Measurements from ENCODE around the gene PRXL2B. TPM values are rescaled to one million over a fixed set of nuclear protein-coding genes. Genes with fewer than 3 reads are reported as not detected.

PRXL2B gene
- total RNA-seq, 5 donors from 2014 or later (not counting 1 experiment from before 2014, with no cell fraction given) = 17.3 to 37.6 (median 35.3) TPM

- H3K4me1 Mint-ChIP-seq = peaks cover 43 to 54% (median 43%) of the 10 kb centered on the region in 3 donors
- Histone ChIP-seq H3K27ac (ENCODE audit: low read length) (peak overlapping the region; percentile 97), H3K4me1 (ENCODE audit: control insufficient read depth in 1 of 2, extremely low read depth in 1 of 2, insufficient read depth in 2 of 2, low read length in 2 of 2) (peaks cover 17 to 75% of the 10 kb centered on the region in 2 experiments), H3K36me3 (ENCODE audit: control insufficient read depth in 2 of 2, extremely low read depth in 1 of 2, insufficient read depth in 1 of 2, low read length in 1 of 2) (peaks cover 11 to 55% of the 10 kb centered on the region in 2 donors), H3K27me3 (replicated peaks in 1 of 2; ENCODE audit: control insufficient read depth in 2 of 2, extremely low read depth in 1 of 2, insufficient read depth in 2 of 2, low read length in 1 of 2) (no peaks in the 10 kb centered on the region), H3K4me3 (ENCODE audit: control insufficient read depth in 1 of 2, extremely low read depth in 1 of 2, low read length in 1 of 2) (no peak overlapping the region), H3K9me3 (no peaks in the 10 kb centered on the region)
- peak overlapping the region; percentile 95 to 98 for H3K27ac Mint-ChIP-seq
- 95% methylated on average over 11 of the region's 12 CpGs for WGBS (ENCODE audit: insufficient coverage)
- H3K27me3 Mint-ChIP-seq = no peaks in the 10 kb centered on the region
- ChIA-PET CTCF (no interaction called here), POLR2A (no interaction called here)
- no peak for ATAC-seq (replicated peaks in 1 of 4)
- peaks cover 7% of the 10 kb centered on the region for H3K36me3 Mint-ChIP-seq
- DNase-seq = no peak
- no peaks in the 10 kb centered on the region for H3K9me3 Mint-ChIP-seq
- peak overlapping the region; percentile 93 to 99 (median 98) for H3K4me3 Mint-ChIP-seq
These were observed 28.2 kb upstream of the PRXL2B start for GRCh38 chr1:2558420-2558819.

GRCh38 chr1:2558861-2559260, 27.7 kb upstream of the PRXL2B start:
- peak overlapping the region; percentile 41 to 98 (median 67) for H3K4me3 Mint-ChIP-seq
- Histone ChIP-seq H3K4me1 (ENCODE audit: control insufficient read depth in 1 of 2, extremely low read depth in 1 of 2, insufficient read depth in 2 of 2, low read length in 2 of 2) (peaks cover 17 to 73% of the 10 kb centered on the region in 2 experiments), H3K9me3 (no peaks in the 10 kb centered on the region), H3K27me3 (replicated peaks in 1 of 2; ENCODE audit: control insufficient read depth in 2 of 2, extremely low read depth in 1 of 2, insufficient read depth in 2 of 2, low read length in 1 of 2) (no peaks in the 10 kb centered on the region), H3K27ac (ENCODE audit: low read length) (no peak overlapping the region), H3K4me3 (ENCODE audit: control insufficient read depth in 1 of 2, extremely low read depth in 1 of 2, low read length in 1 of 2) (no peak overlapping the region), H3K36me3 (ENCODE audit: control insufficient read depth in 2 of 2, extremely low read depth in 1 of 2, insufficient read depth in 1 of 2, low read length in 1 of 2) (peaks cover 11 to 59% of the 10 kb centered on the region in 2 donors)
- CTCF ChIA-PET = no interaction called here
- 98% methylated on average over 6 of the region's 6 CpGs for WGBS (ENCODE audit: insufficient coverage)
- H3K27me3 Mint-ChIP-seq = no peaks in the 10 kb centered on the region
- ATAC-seq (replicated peaks in 1 of 4) (no peak), DNase-seq (no peak)
- H3K4me1 Mint-ChIP-seq = peaks cover 41 to 50% (median 43%) of the 10 kb centered on the region in 3 donors
- peak overlapping the region; percentile 81 to 98 for H3K27ac Mint-ChIP-seq
- POLR2A ChIA-PET = no interaction called here
- H3K9me3 Mint-ChIP-seq = no peaks in the 10 kb centered on the region
- H3K36me3 Mint-ChIP-seq = peaks cover 7% of the 10 kb centered on the region

- CTCF ChIA-PET = no interaction called here
- 82% methylated on average over 17 of the region's 35 CpGs for WGBS (ENCODE audit: insufficient coverage)
- peaks cover 35 to 44% (median 38%) of the 10 kb centered on the region in 3 donors for H3K4me1 Mint-ChIP-seq
These were observed 26.9 kb upstream of the PRXL2B start for GRCh38 chr1:2559509-2560298.

GRCh38 chr1:2560299-2561073, 26.1 kb upstream of the PRXL2B start:
- no peak overlapping the region for H3K4me3 ChIP-seq (ENCODE audit: control insufficient read depth in 1 of 2, extremely low read depth in 1 of 2, low read length in 1 of 2)
- H3K27me3 Mint-ChIP-seq = no peaks in the 10 kb centered on the region
- POLR2A ChIA-PET = no interaction called here
- H3K36me3 Mint-ChIP-seq = peaks cover 7% of the 10 kb centered on the region
- CTCF ChIA-PET = interaction anchor here in 1 of 2 donors (2.1 kb wide), 1 partner anchor 25 kb away, joined by 10 read pairs; no protein-coding TSS in a partner anchor
- H3K4me1 ChIP-seq (ENCODE audit: control insufficient read depth in 1 of 2, extremely low read depth in 1 of 2, insufficient read depth in 2 of 2, low read length in 2 of 2) = peaks cover 8 to 56% of the 10 kb centered on the region in 2 experiments
- peaks cover 31 to 40% (median 31%) of the 10 kb centered on the region in 3 donors for H3K4me1 Mint-ChIP-seq
- no peaks in the 10 kb centered on the region for H3K9me3 ChIP-seq
- peaks cover 11 to 61% of the 10 kb centered on the region in 2 donors for H3K36me3 ChIP-seq (ENCODE audit: control insufficient read depth in 2 of 2, extremely low read depth in 1 of 2, insufficient read depth in 1 of 2, low read length in 1 of 2)
- no peak for DNase-seq
- no peak overlapping the region for H3K27ac Mint-ChIP-seq
- peak overlapping the region in 1 of 3 donors; percentile 9 for H3K4me3 Mint-ChIP-seq
- no peak for ATAC-seq (replicated peaks in 1 of 4)
- H3K27ac ChIP-seq (ENCODE audit: low read length) = no peak overlapping the region
- no peaks in the 10 kb centered on the region for H3K27me3 ChIP-seq (replicated peaks in 1 of 2; ENCODE audit: control insufficient read depth in 2 of 2, extremely low read depth in 1 of 2, insufficient read depth in 2 of 2, low read length in 1 of 2)
- no peaks in the 10 kb centered on the region for H3K9me3 Mint-ChIP-seq
- 97% methylated on average over 12 of the region's 15 CpGs for WGBS (ENCODE audit: insufficient coverage)

More at GRCh38 chr1:2559509-2560298, 26.9 kb upstream of the PRXL2B start:
- peaks cover 15 to 64% of the 10 kb centered on the region in 2 experiments for H3K4me1 ChIP-seq (ENCODE audit: control insufficient read depth in 1 of 2, extremely low read depth in 1 of 2, insufficient read depth in 2 of 2, low read length in 2 of 2)
- H3K27me3 ChIP-seq (replicated peaks in 1 of 2; ENCODE audit: control insufficient read depth in 2 of 2, extremely low read depth in 1 of 2, insufficient read depth in 2 of 2, low read length in 1 of 2) = no peaks in the 10 kb centered on the region
- ATAC-seq (replicated peaks in 1 of 4) (no peak), DNase-seq (no peak)
- H3K36me3 ChIP-seq (ENCODE audit: control insufficient read depth in 2 of 2, extremely low read depth in 1 of 2, insufficient read depth in 1 of 2, low read length in 1 of 2) = peaks cover 11 to 61% of the 10 kb centered on the region in 2 donors
- H3K9me3 ChIP-seq = no peaks in the 10 kb centered on the region
- H3K27ac Mint-ChIP-seq = no peak overlapping the region
- H3K27me3 Mint-ChIP-seq = no peaks in the 10 kb centered on the region
- no peak overlapping the region for H3K4me3 Mint-ChIP-seq
- H3K4me3 ChIP-seq (ENCODE audit: control insufficient read depth in 1 of 2, extremely low read depth in 1 of 2, low read length in 1 of 2) = no peak overlapping the region
- POLR2A ChIA-PET = no interaction called here
- peaks cover 7% of the 10 kb centered on the region for H3K36me3 Mint-ChIP-seq
- no peak overlapping the region for H3K27ac ChIP-seq (ENCODE audit: low read length)
- H3K9me3 Mint-ChIP-seq = no peaks in the 10 kb centered on the region

- Mint-ChIP-seq H3K27me3 (no peaks in the 10 kb centered on the region), H3K9me3 (no peaks in the 10 kb centered on the region), H3K4me1 (peaks cover 25 to 33% (median 28%) of the 10 kb centered on the region in 3 donors), H3K27ac (peak overlapping the region; percentile 44 to 71), H3K36me3 (peaks cover 6% of the 10 kb centered on the region), H3K4me3 (peak overlapping the region in 1 of 3 donors; percentile 9)
- WGBS (ENCODE audit: insufficient coverage) = 89% methylated on average over 10 of the region's 11 CpGs
- H3K9me3 ChIP-seq = no peaks in the 10 kb centered on the region
- H3K4me3 ChIP-seq (ENCODE audit: control insufficient read depth in 1 of 2, extremely low read depth in 1 of 2, low read length in 1 of 2) = no peak overlapping the region
- H3K27ac ChIP-seq (ENCODE audit: low read length) = no peak overlapping the region
- ChIA-PET CTCF (interaction anchor here in 1 of 2 donors (1.4 to 2.1 kb wide), 2 partner anchors 16 to 24 kb away, joined by 5 to 10 read pairs; no protein-coding TSS in a partner anchor), POLR2A (interaction anchor here in 1 of 2 donors (0.6 kb wide), 1 partner anchor 404 kb away, joined by 8 read pairs; no protein-coding TSS in a partner anchor)
- peaks cover 11 to 61% of the 10 kb centered on the region in 2 donors for H3K36me3 ChIP-seq (ENCODE audit: control insufficient read depth in 2 of 2, extremely low read depth in 1 of 2, insufficient read depth in 1 of 2, low read length in 1 of 2)
- H3K27me3 ChIP-seq (replicated peaks in 1 of 2; ENCODE audit: control insufficient read depth in 2 of 2, extremely low read depth in 1 of 2, insufficient read depth in 2 of 2, low read length in 1 of 2) = no peaks in the 10 kb centered on the region
- ATAC-seq (replicated peaks in 1 of 4) (no peak), DNase-seq (no peak)
- H3K4me1 ChIP-seq (ENCODE audit: control insufficient read depth in 1 of 2, extremely low read depth in 1 of 2, insufficient read depth in 2 of 2, low read length in 2 of 2) = peaks cover 7 to 49% of the 10 kb centered on the region in 2 experiments
These were observed 25.1 kb upstream of the PRXL2B start for GRCh38 chr1:2561446-2561845.

All from T-cell (primary cell).